Measurements from ENCODE around the gene DYNLT2B.

DNA sequence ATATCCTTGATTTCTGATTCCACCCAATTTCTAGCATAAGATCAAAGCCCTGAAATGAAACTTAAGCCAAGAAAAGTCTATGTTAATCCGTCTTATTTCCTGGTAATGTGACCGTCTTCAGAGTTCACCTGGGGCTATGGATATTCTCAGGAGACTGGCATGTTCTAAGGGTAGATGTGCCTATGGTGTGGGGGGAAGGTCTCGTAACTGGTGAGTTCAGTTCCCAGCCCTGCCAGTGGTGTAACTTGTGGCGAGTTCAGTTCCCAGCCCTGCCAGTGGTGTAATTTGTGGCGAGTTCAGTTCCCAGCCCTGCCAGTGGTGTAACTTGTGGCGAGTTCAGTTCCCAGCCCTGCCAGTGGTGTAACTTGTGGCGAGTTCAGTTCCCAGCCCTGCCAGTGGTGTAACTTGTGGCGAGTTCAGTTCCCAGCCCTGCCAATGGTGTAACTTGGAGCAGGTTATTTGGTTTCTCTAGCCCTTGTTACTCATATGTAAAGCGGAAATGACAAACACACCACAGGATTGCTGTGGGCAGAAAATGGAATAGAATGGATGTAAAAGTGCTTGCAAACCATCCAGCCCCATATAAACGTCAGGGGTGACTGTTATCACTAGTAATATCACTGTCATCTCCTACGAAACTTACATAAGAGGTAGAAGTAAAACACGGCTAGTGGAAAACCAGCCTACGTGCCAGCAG is 71.3 kb downstream of the DYNLT2B start:
- TF ChIP-seq, protein P1, sequence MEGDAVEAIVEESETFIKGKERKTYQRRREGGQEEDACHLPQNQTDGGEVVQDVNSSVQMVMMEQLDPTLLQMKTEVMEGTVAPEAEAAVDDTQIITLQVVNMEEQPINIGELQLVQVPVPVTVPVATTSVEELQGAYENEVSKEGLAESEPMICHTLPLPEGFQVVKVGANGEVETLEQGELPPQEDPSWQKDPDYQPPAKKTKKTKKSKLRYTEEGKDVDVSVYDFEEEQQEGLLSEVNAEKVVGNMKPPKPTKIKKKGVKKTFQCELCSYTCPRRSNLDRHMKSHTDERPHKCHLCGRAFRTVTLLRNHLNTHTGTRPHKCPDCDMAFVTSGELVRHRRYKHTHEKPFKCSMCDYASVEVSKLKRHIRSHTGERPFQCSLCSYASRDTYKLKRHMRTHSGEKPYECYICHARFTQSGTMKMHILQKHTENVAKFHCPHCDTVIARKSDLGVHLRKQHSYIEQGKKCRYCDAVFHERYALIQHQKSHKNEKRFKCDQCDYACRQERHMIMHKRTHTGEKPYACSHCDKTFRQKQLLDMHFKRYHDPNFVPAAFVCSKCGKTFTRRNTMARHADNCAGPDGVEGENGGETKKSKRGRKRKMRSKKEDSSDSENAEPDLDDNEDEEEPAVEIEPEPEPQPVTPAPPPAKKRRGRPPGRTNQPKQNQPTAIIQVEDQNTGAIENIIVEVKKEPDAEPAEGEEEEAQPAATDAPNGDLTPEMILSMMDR (IDR thresholded peaks at IDR 0.05), result no peak
- no peak for TF ChIP-seq POLR2A (IDR thresholded peaks at IDR 0.05)
